ENCODE results near the gene TAF11L10. TPM values are rescaled to one million over a fixed set of nuclear protein-coding genes. Genes with fewer than 3 reads are reported as not detected.
"Not testable (repeated sequence)": the region's sequence is repeated elsewhere in the genome, so short reads cannot be mapped to it uniquely, and the experiment has no call there.

The TAF11L10 gene
- total RNA-seq, result not detected
- not detected for polyA plus RNA-seq (ENCODE audit: insufficient read length in 2 of 2)
- long read RNA-seq, donor 1, result 0 reads
- long read RNA-seq, donor 2, result 0 reads
- long read RNA-seq, donor 3, result 0 reads
- long read RNA-seq, donor 4, result 0 reads

- WGBS (ENCODE audit: insufficient coverage), result no CpG with 5 or more reads among the region's 15 CpGs
- not testable (repeated sequence) for H3K36me3 ChIP-seq (ENCODE audit: control insufficient read depth, insufficient read depth, low read length); H3K4me1 ChIP-seq (ENCODE audit: control insufficient read depth, insufficient read depth, low read length); H3K4me3 ChIP-seq (ENCODE audit: low read depth, low read length); H3K9me3 ChIP-seq (ENCODE audit: control insufficient read depth, insufficient read depth, low read length); DNase-seq (ENCODE audit: low read depth in 4 of 6, low spot score in 6 of 6); H3K27me3 ChIP-seq (ENCODE audit: control insufficient read depth, insufficient read depth, low read length); H3K27ac ChIP-seq (ENCODE audit: low read depth, low read length)
These were observed at the start of gene TAF11L10 for GRCh38 chr5:17597728-17598127. Gene TAF11L10, minus strand, starts transcription at chr5:17597828.

DNA sequence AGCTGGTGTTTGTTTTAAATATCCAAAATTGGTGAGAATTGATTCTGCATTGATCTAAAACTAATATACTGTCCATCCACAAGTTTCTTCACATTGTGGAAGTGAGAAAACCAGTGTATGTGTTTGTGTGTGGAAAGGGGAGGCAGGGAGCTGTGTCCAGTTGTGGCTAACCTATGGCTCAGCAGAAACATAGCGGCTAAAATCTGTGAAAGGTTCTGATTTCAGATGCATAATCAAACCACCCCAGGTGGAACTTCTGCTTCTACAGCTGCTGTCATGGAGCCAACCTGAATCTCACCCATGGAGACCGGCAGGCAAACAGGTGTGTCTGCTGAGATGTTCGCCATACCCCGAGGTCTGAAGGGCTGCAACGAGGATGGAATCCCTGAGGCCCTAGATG lies 36.5 kb upstream of the TAF11L10 start, which contains the start of gene TAF11L14:
Gene TAF11L14 (plus strand): TSS at position 301 of the 400 bp plus-strand sequence.
- Histone ChIP-seq H3K36me3 (ENCODE audit: control insufficient read depth, insufficient read depth, low read length) (no peaks in the 10 kb centered on the region), H3K4me1 (ENCODE audit: control insufficient read depth, insufficient read depth, low read length) (no peaks in the 10 kb centered on the region), H3K4me3 (ENCODE audit: low read depth, low read length) (no peak within 1 kb of the TSS), H3K27ac (ENCODE audit: low read depth, low read length) (no peak within 1 kb of the TSS), H3K27me3 (ENCODE audit: control insufficient read depth, insufficient read depth, low read length) (no peaks in the 10 kb centered on the region), H3K9me3 (ENCODE audit: control insufficient read depth, insufficient read depth, low read length) (no peaks in the 10 kb centered on the region)
- DNase-seq (ENCODE audit: low read depth in 4 of 6, low spot score in 6 of 6), result no peak
- WGBS (ENCODE audit: insufficient coverage), result 85% methylated on average over 4 of the region's 5 CpGs

GRCh38 chr5:17631788-17632187 lies 34.2 kb upstream of the TAF11L10 start, which contains the start of gene TAF11L13:
Gene TAF11L13, plus strand, starts transcription at chr5:17632088.
- WGBS (ENCODE audit: insufficient coverage), result no CpG with 5 or more reads among the region's 12 CpGs

GRCh38 chr5:17625686-17626085 lies 28.1 kb upstream of the TAF11L10 start:
- Histone ChIP-seq H3K9me3 (ENCODE audit: control insufficient read depth, insufficient read depth, low read length) (no peaks in the 10 kb centered on the region), H3K27me3 (ENCODE audit: control insufficient read depth, insufficient read depth, low read length) (no peaks in the 10 kb centered on the region), H3K4me1 (ENCODE audit: control insufficient read depth, insufficient read depth, low read length) (no peaks in the 10 kb centered on the region), H3K36me3 (ENCODE audit: control insufficient read depth, insufficient read depth, low read length) (no peaks in the 10 kb centered on the region), H3K4me3 (ENCODE audit: low read depth, low read length) (no peak overlapping the region), H3K27ac (ENCODE audit: low read depth, low read length) (no peak overlapping the region)
- WGBS (ENCODE audit: insufficient coverage), result 97% methylated on average over 10 of the region's 11 CpGs
- no peak for DNase-seq (ENCODE audit: low read depth in 4 of 6, low spot score in 6 of 6)

More at GRCh38 chr5:17631788-17632187, 34.2 kb upstream of the TAF11L10 start, which contains the start of gene TAF11L13:
- H3K27ac ChIP-seq (ENCODE audit: low read depth, low read length); H3K4me3 ChIP-seq (ENCODE audit: low read depth, low read length); H3K27me3 ChIP-seq (ENCODE audit: control insufficient read depth, insufficient read depth, low read length); H3K36me3 ChIP-seq (ENCODE audit: control insufficient read depth, insufficient read depth, low read length); DNase-seq (ENCODE audit: low read depth in 4 of 6, low spot score in 6 of 6); H3K9me3 ChIP-seq (ENCODE audit: control insufficient read depth, insufficient read depth, low read length); H3K4me1 ChIP-seq (ENCODE audit: control insufficient read depth, insufficient read depth, low read length): not testable (repeated sequence)

DNA sequence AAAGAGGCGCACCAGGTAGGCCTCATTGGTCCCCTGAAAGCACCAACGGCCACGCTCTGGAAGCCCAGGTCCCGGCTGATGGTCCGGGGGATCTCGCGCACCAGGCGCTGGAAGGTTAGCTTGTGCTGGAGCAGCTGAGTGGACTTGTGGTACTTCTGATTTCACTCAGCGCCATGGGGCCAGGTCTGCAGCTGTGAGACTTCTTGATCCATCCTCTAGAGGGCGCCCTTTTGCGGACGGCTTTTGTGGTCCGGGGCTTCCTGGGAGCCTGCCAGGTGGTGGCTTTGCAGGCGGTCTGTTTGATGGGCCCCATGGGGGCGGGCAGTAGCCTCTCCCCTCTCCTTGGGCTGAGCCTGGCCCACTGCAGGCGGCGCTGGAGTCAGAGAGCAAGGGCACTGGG lies 23.0 kb upstream of the TAF11L10 start:
- DNase-seq (ENCODE audit: low read depth in 4 of 6, low spot score in 6 of 6), result no peak
- Histone ChIP-seq H3K27ac (ENCODE audit: low read depth, low read length) (no peak overlapping the region), H3K36me3 (ENCODE audit: control insufficient read depth, insufficient read depth, low read length) (no peaks in the 10 kb centered on the region), H3K27me3 (ENCODE audit: control insufficient read depth, insufficient read depth, low read length) (no peaks in the 10 kb centered on the region), H3K4me1 (ENCODE audit: control insufficient read depth, insufficient read depth, low read length) (no peaks in the 10 kb centered on the region), H3K9me3 (ENCODE audit: control insufficient read depth, insufficient read depth, low read length) (no peaks in the 10 kb centered on the region), H3K4me3 (ENCODE audit: low read depth, low read length) (no peak overlapping the region)
- 86% methylated on average over 14 of the region's 17 CpGs for WGBS (ENCODE audit: insufficient coverage)

DNA sequence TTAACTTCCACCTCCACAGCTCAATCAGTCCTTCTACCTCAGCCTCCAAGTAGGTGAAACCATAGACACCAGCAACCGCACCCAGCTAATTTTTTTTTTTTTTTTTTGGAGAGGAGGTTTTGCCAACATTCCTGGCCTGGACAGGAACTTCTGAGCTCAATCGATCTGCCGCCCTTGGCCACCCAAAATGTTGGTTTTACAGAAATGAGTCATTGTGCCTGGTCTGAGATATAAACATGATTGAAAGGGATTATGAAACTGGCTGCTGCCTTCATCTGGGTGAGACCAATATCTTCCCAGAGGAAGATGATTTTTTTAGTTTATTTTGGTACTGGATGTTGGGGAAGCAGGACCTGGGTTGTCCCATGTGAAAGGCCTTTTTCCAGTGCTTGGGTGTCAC lies 21.7 kb upstream of the TAF11L10 start:
- DNase-seq (ENCODE audit: low read depth in 4 of 6, low spot score in 6 of 6), result no peak
- 94% methylated on average over 2 of the region's 3 CpGs for WGBS (ENCODE audit: insufficient coverage)

GRCh38 chr5:17614872-17615605 lies 17.4 kb upstream of the TAF11L10 start:
- Histone ChIP-seq H3K27me3 (ENCODE audit: control insufficient read depth, insufficient read depth, low read length) (no peaks in the 10 kb centered on the region), H3K4me1 (ENCODE audit: control insufficient read depth, insufficient read depth, low read length) (no peaks in the 10 kb centered on the region), H3K27ac (ENCODE audit: low read depth, low read length) (no peak overlapping the region), H3K36me3 (ENCODE audit: control insufficient read depth, insufficient read depth, low read length) (no peaks in the 10 kb centered on the region), H3K9me3 (ENCODE audit: control insufficient read depth, insufficient read depth, low read length) (no peaks in the 10 kb centered on the region), H3K4me3 (ENCODE audit: low read depth, low read length) (no peak overlapping the region)
- WGBS (ENCODE audit: insufficient coverage), result 96% methylated on average over 14 of the region's 17 CpGs
- no peak for DNase-seq (ENCODE audit: low read depth in 4 of 6, low spot score in 6 of 6)

More for the DNA sequence above, 21.7 kb upstream of the TAF11L10 start:
- Histone ChIP-seq H3K27me3 (ENCODE audit: control insufficient read depth, insufficient read depth, low read length) (no peaks in the 10 kb centered on the region), H3K9me3 (ENCODE audit: control insufficient read depth, insufficient read depth, low read length) (no peaks in the 10 kb centered on the region), H3K36me3 (ENCODE audit: control insufficient read depth, insufficient read depth, low read length) (no peaks in the 10 kb centered on the region), H3K4me3 (ENCODE audit: low read depth, low read length) (no peak overlapping the region), H3K27ac (ENCODE audit: low read depth, low read length) (no peak overlapping the region), H3K4me1 (ENCODE audit: control insufficient read depth, insufficient read depth, low read length) (no peaks in the 10 kb centered on the region)

DNA sequence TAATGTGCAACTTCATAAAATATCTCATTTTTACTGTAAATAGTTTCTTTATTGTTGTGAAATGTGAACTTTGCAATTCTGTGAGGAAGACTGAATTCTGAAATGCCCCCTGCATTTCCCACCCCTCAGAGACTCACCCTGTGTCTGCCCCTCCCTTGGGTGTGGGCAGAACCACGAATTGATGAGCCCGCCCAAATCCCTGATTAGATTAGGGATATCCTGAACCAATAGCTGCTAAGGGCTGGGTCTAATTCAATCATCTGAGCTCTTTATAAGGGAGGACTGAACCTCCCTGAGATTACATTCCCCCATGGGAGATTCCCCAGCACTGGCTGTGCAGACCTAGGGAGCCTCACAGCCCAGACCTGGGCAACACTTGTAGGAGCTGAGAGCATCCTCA lies 12.5 kb upstream of the TAF11L10 start, which contains the start of gene TAF11L12:
Gene TAF11L12 (plus strand): TSS at position 301 of the 400 bp plus-strand sequence.
- not testable (repeated sequence) for H3K36me3 ChIP-seq (ENCODE audit: control insufficient read depth, insufficient read depth, low read length); H3K27me3 ChIP-seq (ENCODE audit: control insufficient read depth, insufficient read depth, low read length); H3K9me3 ChIP-seq (ENCODE audit: control insufficient read depth, insufficient read depth, low read length); DNase-seq (ENCODE audit: low read depth in 4 of 6, low spot score in 6 of 6); H3K4me1 ChIP-seq (ENCODE audit: control insufficient read depth, insufficient read depth, low read length); H3K4me3 ChIP-seq (ENCODE audit: low read depth, low read length); H3K27ac ChIP-seq (ENCODE audit: low read depth, low read length)
- 80% methylated on average over 1 of the region's 2 CpGs for WGBS (ENCODE audit: insufficient coverage)

GRCh38 chr5:17607461-17607860 lies 9.8 kb upstream of the TAF11L10 start:
- H3K9me3 ChIP-seq (ENCODE audit: control insufficient read depth, insufficient read depth, low read length); H3K27me3 ChIP-seq (ENCODE audit: control insufficient read depth, insufficient read depth, low read length): not testable (repeated sequence)
- 83% methylated on average over 1 of the region's 4 CpGs for WGBS (ENCODE audit: insufficient coverage)

DNA sequence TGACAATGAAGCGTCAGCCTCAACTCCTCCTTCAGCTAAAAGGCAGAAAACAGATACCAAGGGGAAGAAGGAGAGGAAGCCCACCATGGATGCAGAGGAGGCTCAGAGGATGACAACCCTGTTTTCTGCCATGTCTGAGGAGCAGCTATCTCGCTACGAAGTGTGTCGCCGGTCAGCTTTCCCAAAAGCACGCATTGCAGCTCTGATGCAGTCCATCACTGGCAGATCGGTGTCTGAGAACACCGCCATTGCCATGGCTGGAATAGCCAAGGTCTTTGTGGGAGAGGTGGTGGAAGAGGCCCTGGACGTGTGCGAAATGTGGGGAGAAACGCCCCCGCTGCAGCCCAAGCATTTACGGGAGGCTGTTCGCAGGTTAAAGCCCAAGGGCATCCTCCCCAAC lies 7.3 kb upstream of the TAF11L10 start:
- no peak for DNase-seq (ENCODE audit: low read depth in 4 of 6, low spot score in 6 of 6)
- no peaks in the 10 kb centered on the region for H3K4me1 ChIP-seq (ENCODE audit: control insufficient read depth, insufficient read depth, low read length)
- H3K27me3 ChIP-seq (ENCODE audit: control insufficient read depth, insufficient read depth, low read length), result no peaks in the 10 kb centered on the region
- H3K27ac ChIP-seq (ENCODE audit: low read depth, low read length), result no peak overlapping the region
- no peaks in the 10 kb centered on the region for H3K36me3 ChIP-seq (ENCODE audit: control insufficient read depth, insufficient read depth, low read length)
- no peaks in the 10 kb centered on the region for H3K9me3 ChIP-seq (ENCODE audit: control insufficient read depth, insufficient read depth, low read length)
- WGBS (ENCODE audit: insufficient coverage), result 98% methylated on average over 5 of the region's 14 CpGs
- H3K4me3 ChIP-seq (ENCODE audit: low read depth, low read length), result no peak overlapping the region

More at GRCh38 chr5:17607461-17607860, 9.8 kb upstream of the TAF11L10 start:
- not testable (repeated sequence) for H3K27ac ChIP-seq (ENCODE audit: low read depth, low read length); DNase-seq (ENCODE audit: low read depth in 4 of 6, low spot score in 6 of 6); H3K36me3 ChIP-seq (ENCODE audit: control insufficient read depth, insufficient read depth, low read length); H3K4me1 ChIP-seq (ENCODE audit: control insufficient read depth, insufficient read depth, low read length); H3K4me3 ChIP-seq (ENCODE audit: low read depth, low read length)
